ENCODE measurements around the gene MMAB. TPM values are rescaled to one million over a fixed set of nuclear protein-coding genes. Genes with fewer than 3 reads are reported as not detected.

Gene MMAB
- total and polyA plus RNA-seq, 2 of the 13 experiments (the other 11 are each of a cell fraction or from before 2014, with no cell fraction given) = 26.1 to 77.3 TPM

DNA sequence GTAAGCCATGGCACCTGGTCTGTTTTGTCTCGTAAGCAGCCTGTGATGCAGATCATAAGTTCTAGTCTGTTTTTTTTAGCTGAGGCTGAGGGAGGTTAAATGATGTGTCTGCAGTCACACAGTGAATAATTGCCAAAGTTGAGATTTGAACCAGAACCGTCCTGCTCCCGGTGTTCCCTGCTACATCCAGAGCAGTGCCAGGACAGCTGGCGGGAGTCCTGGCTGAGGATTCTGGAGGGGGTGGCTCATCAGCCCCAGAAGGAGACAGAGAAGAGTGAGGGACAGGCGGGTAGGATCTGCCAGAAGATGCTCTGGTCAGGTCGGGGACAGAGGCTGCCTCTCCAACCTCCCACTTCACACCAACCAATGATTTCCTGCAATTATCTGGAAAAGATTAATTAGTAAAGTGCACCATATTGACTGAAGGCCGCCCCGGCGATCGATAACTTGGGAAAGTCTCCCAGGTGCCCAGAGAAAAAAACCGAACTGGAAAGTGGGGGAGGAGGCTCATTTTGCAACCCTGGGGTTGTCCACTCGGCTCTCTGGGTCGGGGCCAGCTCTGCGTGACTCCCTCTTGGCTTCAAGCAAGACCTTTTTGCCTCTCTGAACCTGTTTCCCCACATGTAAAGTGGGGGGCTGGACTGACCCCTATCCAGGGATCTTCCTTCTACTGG is 42.4 kb upstream of the MMAB start:
- Histone ChIP-seq H3K36me3 (replicated peaks in 1 of 2; ENCODE audit: control insufficient read depth in 1 of 2, insufficient read depth in 2 of 2, low read length in 2 of 2) (no peaks in the 10 kb centered on the region), H3K79me2 (ENCODE audit: insufficient read depth, low read length) (no peaks in the 10 kb centered on the region), H3K27me3 (ENCODE audit: control insufficient read depth in 1 of 2, insufficient read depth in 2 of 2, low read length in 2 of 2) (peaks cover 9 to 48% of the 10 kb centered on the region in 2 experiments; a peak in 4 of 5 replicates), H4K20me1 (ENCODE audit: insufficient read depth, low read length) (no peaks in the 10 kb centered on the region), H2AFZ (ENCODE audit: low read length) (no peak overlapping the region), H3K9ac (ENCODE audit: insufficient read depth, low read depth, low read length) (no peak overlapping the region), H3K4me2 (ENCODE audit: low read depth, low read length) (no peak overlapping the region; the same call in 1 of the 2 replicates), H3K4me1 (ENCODE audit: insufficient read depth, low read length) (peaks cover 18% of the 10 kb centered on the region), H3K27ac (ENCODE audit: extremely low read length, insufficient read depth, low read length) (no peak overlapping the region), H3K4me3 (replicated peaks in 1 of 3; ENCODE audit: insufficient read depth in 1 of 3, low read depth in 2 of 3, low read length in 3 of 3) (no peak overlapping the region), H3K9me3 (ENCODE audit: low read length) (no peaks in the 10 kb centered on the region)
- ChIA-PET CTCF (ENCODE audit: low intra/inter-chr PET ratio, low total read pairs) (no interaction called here), POLR2A (no interaction called here)
- intact Hi-C loops (cut with micrococcal nuclease; ENCODE audit: unreplicated experiment) (no loop called here), in situ Hi-C loops (cut with HindIII; ENCODE audit: extremely low pct_ligation_motif_present, low pct_unique_long_range_greater_than_20kb) (no loop called here)
- BruUV-seq (replicated peaks) = no TSS peak
- WGBS (ENCODE audit: low lambda C conversion rate) = 19% methylated on average over 13 of the region's 14 CpGs
- TF ChIP-seq ONECUT2 (CRISPR knock-in tag; IDR thresholded peaks at IDR 0.05) = 0 out of 2 replicates have a peak, but pooled peaks have one; percentile 18
- TF ChIP-seq, protein P1, sequence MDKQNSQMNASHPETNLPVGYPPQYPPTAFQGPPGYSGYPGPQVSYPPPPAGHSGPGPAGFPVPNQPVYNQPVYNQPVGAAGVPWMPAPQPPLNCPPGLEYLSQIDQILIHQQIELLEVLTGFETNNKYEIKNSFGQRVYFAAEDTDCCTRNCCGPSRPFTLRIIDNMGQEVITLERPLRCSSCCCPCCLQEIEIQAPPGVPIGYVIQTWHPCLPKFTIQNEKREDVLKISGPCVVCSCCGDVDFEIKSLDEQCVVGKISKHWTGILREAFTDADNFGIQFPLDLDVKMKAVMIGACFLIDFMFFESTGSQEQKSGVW (CRISPR knock-in tag; IDR thresholded peaks at IDR 0.05; ENCODE audit: borderline replicate concordance) = no peak
- ATAC-seq (no peak), FAIRE-seq (no peak), DNase-seq (ENCODE audit: low spot score) (no peak)

DNA sequence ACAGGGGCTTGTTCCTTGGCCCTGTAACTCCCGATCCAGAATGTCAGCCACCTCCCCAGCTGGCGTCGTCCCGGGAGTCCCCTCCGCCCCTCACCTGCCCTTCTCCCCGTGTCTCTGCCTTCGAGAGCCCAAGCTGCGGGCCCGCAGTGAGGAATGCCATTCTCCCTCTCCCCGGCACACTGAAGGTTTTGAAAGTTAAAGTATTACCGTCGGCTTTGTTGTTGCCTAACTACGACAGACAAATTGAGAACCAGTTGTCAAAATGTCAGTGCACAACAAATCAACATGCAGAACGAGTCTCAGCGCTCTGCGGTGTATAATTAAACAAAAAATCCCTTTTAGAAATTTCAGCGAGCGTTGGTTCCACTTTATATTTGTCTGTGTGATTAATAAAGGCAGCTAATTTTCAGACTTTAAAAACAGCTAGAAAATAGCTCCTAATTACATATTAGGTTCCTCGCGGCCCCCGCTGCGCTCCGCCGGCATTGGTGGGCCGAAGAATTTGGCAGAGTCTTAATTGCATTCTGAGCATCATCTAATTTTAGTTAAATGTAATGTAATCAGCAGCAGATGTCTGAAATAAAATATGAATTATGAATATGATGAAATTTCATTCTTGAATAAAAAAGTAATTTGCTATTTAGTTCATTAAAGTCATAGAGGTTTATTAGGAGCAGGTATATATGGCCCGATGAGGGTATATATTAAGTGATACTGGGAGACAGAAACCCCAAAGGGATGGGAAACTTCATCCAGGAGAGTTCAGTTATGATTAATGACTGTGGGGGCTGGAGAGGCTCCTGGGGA is 40.5 kb upstream of the MMAB start:
- POLR2A ChIA-PET = no interaction called here
- 56% methylated on average over 17 of the region's 26 CpGs for WGBS (ENCODE audit: low lambda C conversion rate)
- TF ChIP-seq ZNF670 (CRISPR knock-in tag; IDR thresholded peaks at IDR 0.05; ENCODE audit: borderline replicate concordance) (no peak), GTF3A (CRISPR knock-in tag; conservative IDR thresholded peaks at IDR 0.05) (no peak), ZNF605 (CRISPR knock-in tag; IDR thresholded peaks at IDR 0.05) (no peak)
- Histone ChIP-seq H3K4me2 (ENCODE audit: low read depth, low read length) (no peak overlapping the region), H3K9ac (ENCODE audit: insufficient read depth, low read depth, low read length) (no peak overlapping the region), H3K4me3 (replicated peaks in 1 of 3; ENCODE audit: insufficient read depth in 1 of 3, low read depth in 2 of 3, low read length in 3 of 3) (no peak overlapping the region), H3K79me2 (ENCODE audit: insufficient read depth, low read length) (no peaks in the 10 kb centered on the region), H3K4me1 (ENCODE audit: insufficient read depth, low read length) (peaks cover 7% of the 10 kb centered on the region; the same call in 1 of the 2 replicates), H3K27ac (ENCODE audit: extremely low read length, insufficient read depth, low read length) (no peak overlapping the region), H3K9me3 (ENCODE audit: low read length) (no peaks in the 10 kb centered on the region), H2AFZ (ENCODE audit: low read length) (no peak overlapping the region), H4K20me1 (ENCODE audit: insufficient read depth, low read length) (no peaks in the 10 kb centered on the region), H3K36me3 (replicated peaks in 1 of 2; ENCODE audit: control insufficient read depth in 1 of 2, insufficient read depth in 2 of 2, low read length in 2 of 2) (no peaks in the 10 kb centered on the region), H3K27me3 (ENCODE audit: control insufficient read depth in 1 of 2, insufficient read depth in 2 of 2, low read length in 2 of 2) (peaks cover 9 to 42% of the 10 kb centered on the region in 2 experiments; a peak in 4 of 5 replicates)
- in situ Hi-C loops (cut with HindIII; ENCODE audit: extremely low pct_ligation_motif_present, low pct_unique_long_range_greater_than_20kb) (no loop called here), intact Hi-C loops (cut with micrococcal nuclease; ENCODE audit: unreplicated experiment) (no loop called here)
- CTCF ChIA-PET (ENCODE audit: low intra/inter-chr PET ratio, low total read pairs) = interaction anchor here (1.2 kb wide), 1 partner anchor 16 kb away, joined by 7 read pairs; no protein-coding TSS in a partner anchor
- DNase-seq (ENCODE audit: low spot score) (no peak), ATAC-seq (no peak), FAIRE-seq (no peak)
- BruUV-seq (replicated peaks) = no TSS peak

All from HepG2 (cell line).